Left cardiac atrium (tissue), 4 donors: ENCODE data around the gene GADD45GIP1. TPM values are rescaled to one million over a fixed set of nuclear protein-coding genes. Genes with fewer than 3 reads are reported as not detected.
"Not testable (repeated sequence)": the region's sequence is repeated elsewhere in the genome, so short reads cannot be mapped to it uniquely, and the experiment has no call there.

Experiments used
- ATAC-seq, 2 donors: fragments of 200-7000 bp; cut with Tn5 transposase; one replicate each; pipeline ENCODE4 v1.9.1; 2020; ENCODE audit warnings: mild to moderate bottlenecking in 2 of 2, moderate library complexity in 2 of 2
- DNase-seq: peaks from one replicate; pipeline ENCODE4 v3.0.0-alpha.2; 2020
- intact Hi-C, 2 donors: fragments of 100-400 bp; cut with DNase I; formaldehyde crosslinking; loops; one replicate each; pipeline versions ENCODE4 v1.14.1 to v1.15.1; 2022 to 2023
- microRNA-seq, 2 donors: library from miRNA; unstranded; fragments of <30 nt; microRNA quantifications; one replicate each; pipeline ENCODE4 v1.2.0, GENCODE V29; 2020
- total RNA-seq, 2 donors: library from RNA; stranded (reverse); fragmentation: NEBNext Ultra II Directional; extraction: Animal tissue kit (Norgen Biotek cat#: 25700); gene quantifications; one replicate each; pipeline ENCODE4 v1.2.1, GENCODE V29; 2021
- donor health status: DM: no; HTN: yes; CAD: no.
- donor health status: DM: no; HTN: yes; CAD: no; lungs with severe emphysema.
- donor health status: DM: yes; HTN: yes; CAD: no.
- donor health status: Dilated cardiomyopathy.

GADD45GIP1 gene
- total RNA-seq, 2 donors from 2014 or later = 25.5 to 28.1 TPM

- DNase-seq = no peak
- ATAC-seq = no peak
- intact Hi-C loops = no loop called here
Observed at GRCh38 chr19:12932392-12933286, 24.4 kb downstream of the GADD45GIP1 start.

- ATAC-seq = no peak
- no peak for DNase-seq
- intact Hi-C loops = no loop called here
Observed at GRCh38 chr19:12930002-12930645, 26.9 kb downstream of the GADD45GIP1 start.

- ATAC-seq = no peak
- DNase-seq = no peak
- intact Hi-C loops = no loop called here
Observed at GRCh38 chr19:12924621-12925310, 32.3 kb downstream of the GADD45GIP1 start.

GRCh38 chr19:12922959-12923358 is 34.1 kb downstream of the GADD45GIP1 start:
- no peak for DNase-seq

GRCh38 chr19:12921047-12921446 is 36.0 kb downstream of the GADD45GIP1 start:
- DNase-seq (no peak), ATAC-seq (no peak)
- intact Hi-C loops = no loop called here

More at GRCh38 chr19:12922959-12923358, 34.1 kb downstream of the GADD45GIP1 start:
- no peak for ATAC-seq
- intact Hi-C loops = no loop called here

- intact Hi-C loops = no loop called here
- DNase-seq = no peak
- ATAC-seq = no peak
Observed at GRCh38 chr19:12918253-12918652, 38.8 kb downstream of the GADD45GIP1 start.

GRCh38 chr19:12915860-12916259 is 41.2 kb downstream of the GADD45GIP1 start:
- DNase-seq, intact Hi-C loops, ATAC-seq: not testable (repeated sequence)

- ATAC-seq (peak in 1 of 2 donors; percentile 13), DNase-seq (no peak)
- intact Hi-C loops = no loop called here
Observed at GRCh38 chr19:12913851-12914690, 43.0 kb downstream of the GADD45GIP1 start.

GRCh38 chr19:12913011-12913561 is 43.9 kb downstream of the GADD45GIP1 start:
- intact Hi-C loops = no loop called here
- peak; percentile 79 for DNase-seq
- ATAC-seq = peak; percentile 86 to 96

- ATAC-seq = peak in 1 of 2 donors; percentile 1
- intact Hi-C loops = no loop called here
- DNase-seq = no peak
Observed at GRCh38 chr19:12912571-12912970, 44.5 kb downstream of the GADD45GIP1 start.

- intact Hi-C loops = no loop called here
- ATAC-seq (no peak), DNase-seq (no peak)
Observed at GRCh38 chr19:12907166-12907565, 49.9 kb downstream of the GADD45GIP1 start.

Small RNA genes within 50 kb of the gene (microRNA-seq; reads per million reads assigned to microRNA genes)
- gene MIR5695 (0 to 0.20 reads per million in 2 donors), gene MIR6515 (1.1 to 1.4 reads per million in 2 donors)

Other genes with a start within 250 kb of the GADD45GIP1 start
- 10 to 100 TPM; 33.8 to 53.6 TPM for gene TNPO2, start 233.3 kb downstream of the GADD45GIP1 start, total RNA-seq
- 100 to 1,000 TPM; 112 to 122 TPM for gene TRIR, start 222.5 kb downstream of the GADD45GIP1 start, total RNA-seq
- 10 to 100 TPM; 51.2 to 52.5 TPM for gene GET3, start 219.7 kb downstream of the GADD45GIP1 start, total RNA-seq
- gene BEST2, start 205.4 kb downstream of the GADD45GIP1 start, total RNA-seq = not detected
- gene HOOK2, start 181.7 kb downstream of the GADD45GIP1 start, total RNA-seq = 10 to 100 TPM; 16.8 to 28.8 TPM
- 100 to 1,000 TPM in 1 of 2 donors, 10 to 100 TPM in 1; 46.6 to 216 TPM for gene JUNB, start 165.7 kb downstream of the GADD45GIP1 start, total RNA-seq
- gene PRDX2, start 155.4 kb downstream of the GADD45GIP1 start, total RNA-seq = 100 to 1,000 TPM; 525 to 629 TPM
- gene THSD8, start 155.2 kb downstream of the GADD45GIP1 start, total RNA-seq = 1 to 10 TPM; 1.8 to 3.2 TPM
- gene RNASEH2A, start 150.6 kb downstream of the GADD45GIP1 start, total RNA-seq = 1 to 10 TPM; 5.6 to 8.1 TPM
- not detected for gene RTBDN, start 122.6 kb downstream of the GADD45GIP1 start, total RNA-seq
- gene MAST1, start 118.7 kb downstream of the GADD45GIP1 start, total RNA-seq = under 1 TPM; 0.29 to 0.37 TPM
- gene DNASE2, start 75.8 kb downstream of the GADD45GIP1 start, total RNA-seq = 10 to 100 TPM; 19.9 to 23.6 TPM
- gene KLF1, start 70.0 kb downstream of the GADD45GIP1 start, total RNA-seq = not detected
- gene GCDH, start 66.1 kb downstream of the GADD45GIP1 start, total RNA-seq = 10 to 100 TPM; 23.7 to 26.1 TPM
- not detected for gene SYCE2, start 37.9 kb downstream of the GADD45GIP1 start, total RNA-seq
- 10 to 100 TPM; 31.8 to 49.1 TPM for gene FARSA, start 23.5 kb downstream of the GADD45GIP1 start, total RNA-seq
- gene CALR, start 18.6 kb downstream of the GADD45GIP1 start, total RNA-seq = 100 to 1,000 TPM; 627 to 707 TPM
- 100 to 1,000 TPM; 113 to 131 TPM for gene RAD23A, start 11.4 kb downstream of the GADD45GIP1 start, total RNA-seq
- gene DAND5, start 12.4 kb upstream of the GADD45GIP1 start, total RNA-seq = 1 to 10 TPM; 5.2 to 7.0 TPM
- gene NFIX, start 38.3 kb upstream of the GADD45GIP1 start, total RNA-seq = 100 to 1,000 TPM; 117 to 133 TPM
- gene LYL1, start 145.6 kb upstream of the GADD45GIP1 start, total RNA-seq = 1 to 10 TPM; 7.5 to 9.0 TPM
- gene TRMT1, start 159.5 kb upstream of the GADD45GIP1 start, total RNA-seq = 10 to 100 TPM; 18.4 to 20.9 TPM
- 10 to 100 TPM; 34.9 to 47.8 TPM for gene NACC1, start 161.0 kb upstream of the GADD45GIP1 start, total RNA-seq
- 10 to 100 TPM; 30.0 to 36.1 TPM for gene STX10, start 193.2 kb upstream of the GADD45GIP1 start, total RNA-seq
- 10 to 100 TPM; 36.9 to 61.3 TPM for gene IER2, start 193.2 kb upstream of the GADD45GIP1 start, total RNA-seq